ENCODE data around the gene TMEM151A.
"Not testable (repeated sequence)": the region's sequence is repeated elsewhere in the genome, so short reads cannot be mapped to it uniquely, and the experiment has no call there.

Gene TMEM151A

GRCh38 chr11:66316849-66317251 lies 25.2 kb downstream of the TMEM151A start, which contains the start of gene CD248:
TSS of gene CD248 (minus strand) at chr11:66317044. CDS start at chr11:66317027, 17 bp downstream.
- H3K4me3 ChIP-seq (ENCODE audit: low read depth, low read length) = peak within 1 kb of the TSS; percentile 62
- peak; percentile 84 for DNase-seq (ENCODE audit: low read depth)

- no peak overlapping the region for H3K4me3 ChIP-seq (ENCODE audit: low read depth, low read length)
- DNase-seq (ENCODE audit: low read depth) = peak; percentile 65
Observed at GRCh38 chr11:66317322-66317722, 25.6 kb downstream of the TMEM151A start.

GRCh38 chr11:66317723-66318599 lies 26.3 kb downstream of the TMEM151A start:
- H3K4me3 ChIP-seq (ENCODE audit: low read depth, low read length) = no peak overlapping the region
- DNase-seq (ENCODE audit: low read depth) = peak; percentile 91

GRCh38 chr11:66318600-66318970 lies 26.9 kb downstream of the TMEM151A start:
- no peak for DNase-seq (ENCODE audit: low read depth)
- no peak overlapping the region for H3K4me3 ChIP-seq (ENCODE audit: low read depth, low read length)

- not testable (repeated sequence) for DNase-seq (ENCODE audit: low read depth); H3K4me3 ChIP-seq (ENCODE audit: low read depth, low read length)
Observed at GRCh38 chr11:66320289-66320688, 28.6 kb downstream of the TMEM151A start.

- not testable (repeated sequence) for H3K4me3 ChIP-seq (ENCODE audit: low read depth, low read length); DNase-seq (ENCODE audit: low read depth)
Observed at GRCh38 chr11:66320748-66321147, 29.1 kb downstream of the TMEM151A start.

GRCh38 chr11:66321606-66322005 lies 29.9 kb downstream of the TMEM151A start:
- DNase-seq (ENCODE audit: low read depth) = no peak
- H3K4me3 ChIP-seq (ENCODE audit: low read depth, low read length) = no peak overlapping the region

GRCh38 chr11:66322732-66323427 lies 31.2 kb downstream of the TMEM151A start:
- no peak for DNase-seq (ENCODE audit: low read depth)
- no peak overlapping the region for H3K4me3 ChIP-seq (ENCODE audit: low read depth, low read length)

- no peak overlapping the region for H3K4me3 ChIP-seq (ENCODE audit: low read depth, low read length)
- DNase-seq (ENCODE audit: low read depth) = no peak
Observed at GRCh38 chr11:66323684-66324083, 32.0 kb downstream of the TMEM151A start.

GRCh38 chr11:66324664-66325063 lies 33.0 kb downstream of the TMEM151A start:
- no peak for DNase-seq (ENCODE audit: low read depth)
- no peak overlapping the region for H3K4me3 ChIP-seq (ENCODE audit: low read depth, low read length)

- no peak overlapping the region for H3K4me3 ChIP-seq (ENCODE audit: low read depth, low read length)
- DNase-seq (ENCODE audit: low read depth) = no peak
Observed at GRCh38 chr11:66325263-66325671, 33.6 kb downstream of the TMEM151A start.

GRCh38 chr11:66326261-66327111 lies 34.8 kb downstream of the TMEM151A start:
- H3K4me3 ChIP-seq (ENCODE audit: low read depth, low read length) = no peak overlapping the region
- DNase-seq (ENCODE audit: low read depth) = no peak

- DNase-seq (ENCODE audit: low read depth) = no peak
- H3K4me3 ChIP-seq (ENCODE audit: low read depth, low read length) = no peak overlapping the region
Observed at GRCh38 chr11:66327171-66328030, 35.7 kb downstream of the TMEM151A start.

GRCh38 chr11:66328031-66328301 lies 36.3 kb downstream of the TMEM151A start:
- DNase-seq (ENCODE audit: low read depth) = no peak
- H3K4me3 ChIP-seq (ENCODE audit: low read depth, low read length) = no peak overlapping the region

GRCh38 chr11:66328302-66329144 lies 36.8 kb downstream of the TMEM151A start:
- H3K4me3 ChIP-seq (ENCODE audit: low read depth, low read length) = no peak overlapping the region
- DNase-seq (ENCODE audit: low read depth) = no peak

- DNase-seq (ENCODE audit: low read depth) = no peak
- H3K4me3 ChIP-seq (ENCODE audit: low read depth, low read length) = no peak overlapping the region
Observed at GRCh38 chr11:66329165-66329673, 37.5 kb downstream of the TMEM151A start.

- DNase-seq (ENCODE audit: low read depth) = no peak
- H3K4me3 ChIP-seq (ENCODE audit: low read depth, low read length) = no peak overlapping the region
Observed at GRCh38 chr11:66330931-66331330, 39.2 kb downstream of the TMEM151A start.

All from skeletal muscle cell (primary cell).